Calu3 (cell line): Measurements from ENCODE around the gene ERC2. TPM values are rescaled to one million over a fixed set of nuclear protein-coding genes. Genes with fewer than 3 reads are reported as not detected.
A peak's percentile ranks its signal among the peaks of the same experiment; 100 is the strongest.

Experiments
- BruUV-seq: library from RNA; stranded (reverse); fragments of 400-500 nt; replicated peaks from 2 replicates; lab custom pipeline; 2021; lab: Mats Ljungman, UMichigan
- CTCF ChIA-PET: fragments of 300-600 bp; sonication (Branson Sonifier 250); formaldehyde crosslinking; loops from one replicate; lab custom pipeline; 2022; ENCODE audit warnings: antibody characterized with exemption; lab: Charles Lee
- DNase-seq: peaks from one replicate; pipeline ENCODE4 v3.0.0; 2022
- H3K27ac Mint-ChIP-seq: one replicate; pipeline ENCODE4 v1.8.0; 2022; ENCODE audit warnings: mixed read lengths; ENCODE audit not compliant: unreplicated experiment
- H3K27me3 Mint-ChIP-seq: one replicate; pipeline ENCODE4 v1.8.0; 2022; ENCODE audit warnings: mixed read lengths; ENCODE audit not compliant: unreplicated experiment
- H3K36me3 Mint-ChIP-seq: one replicate; pipeline ENCODE4 v1.8.0; 2022; ENCODE audit warnings: mild to moderate bottlenecking, moderate library complexity, mixed read lengths; ENCODE audit not compliant: insufficient read depth, unreplicated experiment
- H3K4me1 Mint-ChIP-seq: one replicate; pipeline ENCODE4 v1.8.0; 2022; ENCODE audit warnings: mild to moderate bottlenecking, low read depth, mixed read lengths; ENCODE audit not compliant: unreplicated experiment
- H3K4me3 Mint-ChIP-seq: one replicate; pipeline ENCODE4 v1.8.0; 2022; ENCODE audit warnings: mild to moderate bottlenecking, low read depth, moderate library complexity, mixed read lengths; ENCODE audit not compliant: unreplicated experiment
- H3K9me3 Mint-ChIP-seq: one replicate; pipeline ENCODE4 v1.8.0; 2022; ENCODE audit warnings: low read depth, mixed read lengths; ENCODE audit not compliant: unreplicated experiment
- CTCF ChIP-seq: fragments of 200-600 bp; IDR thresholded peaks from one replicate; pipeline ENCODE4 v1.8.0; 2022; ENCODE audit warnings: antibody characterized with exemption; ENCODE audit not compliant: unreplicated experiment
- intact Hi-C: fragments of 100-400 bp; cut with micrococcal nuclease; formaldehyde crosslinking; loops from one replicate; pipeline ENCODE4 v1.10.0; 2022; ENCODE audit not compliant: unreplicated experiment
- total RNA-seq: library from RNA; stranded (reverse); gene quantifications from 2 replicates; pipeline ENCODE4 v1.2.3, GENCODE V29; 2022

Gene ERC2
- total RNA-seq, 1 experiment from 2014 or later, result 0.73 TPM

- Mint-ChIP-seq H3K4me1 (no peaks in the 10 kb centered on the region), H3K27ac (no peak overlapping the region), H3K36me3 (no peaks in the 10 kb centered on the region), H3K9me3 (no peaks in the 10 kb centered on the region), H3K4me3 (no peak overlapping the region), H3K27me3 (peaks cover 18% of the 10 kb centered on the region)
- no peak for DNase-seq
- intact Hi-C loops, result no loop called here
- CTCF ChIA-PET, result no interaction called here
- BruUV-seq, result no TSS peak
- TF ChIP-seq CTCF, result no peak
Observed at GRCh38 chr3:56355570-56356185, 112.6 kb downstream of the ERC2 start.

GRCh38 chr3:56351537-56351936 lies 116.7 kb downstream of the ERC2 start:
- Mint-ChIP-seq H3K4me3 (no peak overlapping the region), H3K9me3 (no peaks in the 10 kb centered on the region), H3K27ac (no peak overlapping the region), H3K36me3 (no peaks in the 10 kb centered on the region), H3K27me3 (peaks cover 13% of the 10 kb centered on the region), H3K4me1 (no peaks in the 10 kb centered on the region)
- no peak for DNase-seq
- CTCF ChIA-PET, result no interaction called here
- no peak for TF ChIP-seq CTCF
- intact Hi-C loops, result no loop called here
- no TSS peak for BruUV-seq

DNA sequence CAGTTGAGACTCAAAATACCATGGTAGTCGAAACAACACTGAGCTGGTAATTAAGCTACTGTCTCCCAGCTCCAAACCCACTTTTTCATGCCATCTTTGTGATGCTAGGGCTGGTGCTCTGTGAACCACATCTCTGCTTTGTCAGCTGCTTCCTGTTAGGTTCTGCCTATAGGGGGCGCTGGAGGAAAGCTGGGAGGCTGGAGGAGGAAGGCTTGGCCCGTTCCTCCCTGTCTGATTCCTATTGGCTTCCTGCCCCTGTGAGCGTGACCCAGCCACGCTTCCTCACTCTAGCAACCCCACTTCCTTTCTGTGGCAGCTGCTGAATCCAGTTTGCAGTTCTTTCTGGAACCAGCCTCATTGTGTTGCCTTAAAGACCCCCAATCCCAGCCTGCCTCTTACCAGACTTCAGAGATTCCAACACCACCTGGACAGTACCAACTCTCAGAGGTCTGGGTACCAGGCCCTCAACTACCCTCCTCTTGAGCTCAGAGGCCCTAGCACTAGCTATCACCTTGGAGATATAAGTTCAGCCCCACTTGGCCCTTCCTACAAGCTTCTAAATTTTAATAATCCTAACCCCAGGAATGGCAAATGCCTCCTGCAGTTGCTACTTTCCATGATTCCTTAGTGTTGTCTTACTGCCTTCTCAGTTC lies 120.9 kb downstream of the ERC2 start:
- intact Hi-C loops, result no loop called here
- H3K27me3 Mint-ChIP-seq, result peaks cover 43% of the 10 kb centered on the region
- H3K36me3 Mint-ChIP-seq, result no peaks in the 10 kb centered on the region
- H3K9me3 Mint-ChIP-seq, result no peaks in the 10 kb centered on the region
- TF ChIP-seq CTCF, result no peak
- no peak overlapping the region for H3K27ac Mint-ChIP-seq
- DNase-seq, result peak; percentile 33
- no TSS peak for BruUV-seq
- no peak overlapping the region for H3K4me3 Mint-ChIP-seq
- no peaks in the 10 kb centered on the region for H3K4me1 Mint-ChIP-seq
- CTCF ChIA-PET, result interaction anchor here (1.0 kb wide), 1 partner anchor 26 kb away, joined by 3 read pairs; no protein-coding TSS in a partner anchor

DNA sequence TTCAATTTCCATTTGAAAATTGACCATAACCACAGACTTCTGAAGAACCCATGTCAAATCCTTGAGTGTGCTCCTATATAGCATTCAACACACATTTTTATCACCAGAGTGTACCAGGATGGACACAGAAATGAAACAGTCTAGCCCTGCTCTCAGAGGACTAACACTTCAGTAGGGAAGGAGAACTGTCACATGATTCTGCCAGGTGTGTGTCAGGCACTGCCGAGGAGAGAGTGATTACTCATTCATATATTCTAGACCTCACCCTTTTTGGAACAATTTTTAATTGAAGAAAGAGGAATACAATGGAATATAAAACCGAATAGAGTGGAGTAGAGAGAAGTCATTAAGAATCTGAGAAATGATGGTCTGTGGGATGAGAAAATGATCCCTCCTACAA lies 125.8 kb downstream of the ERC2 start:
- no peak for TF ChIP-seq CTCF
- Mint-ChIP-seq H3K4me3 (no peak overlapping the region), H3K27me3 (peaks cover 60% of the 10 kb centered on the region), H3K9me3 (no peaks in the 10 kb centered on the region), H3K27ac (no peak overlapping the region), H3K4me1 (no peaks in the 10 kb centered on the region), H3K36me3 (no peaks in the 10 kb centered on the region)
- intact Hi-C loops, result no loop called here
- CTCF ChIA-PET, result no interaction called here
- DNase-seq, result no peak
- BruUV-seq, result no TSS peak
